Dedifferentiated amniotic fluid mesenchymal stem cell (primary cell): ENCODE measurements around the gene OCLN.
A peak's percentile ranks its signal among the peaks of the same experiment; 100 is the strongest.
"Not testable (repeated sequence)": the region's sequence is repeated elsewhere in the genome, so short reads cannot be mapped to it uniquely, and the experiment has no call there.

Experiments
- DNase-seq: peaks from one replicate; pipeline ENCODE4 v3.0.0-alpha.2; 2016; ENCODE audit errors: extremely low spot score

The OCLN gene

GRCh38 chr5:69492391-69492922 lies at the start of gene OCLN:
Gene OCLN (plus strand): TSS chr5:69492790. CDS start chr5:69504245, 11,455 bp downstream.
- DNase-seq: no peak

- DNase-seq: no peak
These were observed 48.3 kb upstream of the OCLN start for GRCh38 chr5:69444127-69444754.

- no peak for DNase-seq
These were observed 43.1 kb upstream of the OCLN start for GRCh38 chr5:69449511-69449910.

- peak; percentile 53 for DNase-seq
These were observed 42.5 kb upstream of the OCLN start for GRCh38 chr5:69450116-69450515.

- not testable (repeated sequence) for DNase-seq
These were observed 42.1 kb upstream of the OCLN start for GRCh38 chr5:69450527-69450926.

GRCh38 chr5:69451941-69452647 lies 40.5 kb upstream of the OCLN start:
- DNase-seq: no peak

GRCh38 chr5:69453487-69453886 lies 39.1 kb upstream of the OCLN start:
- not testable (repeated sequence) for DNase-seq

- DNase-seq: no peak
These were observed 37.9 kb upstream of the OCLN start for GRCh38 chr5:69454460-69455249.

- not testable (repeated sequence) for DNase-seq
These were observed 37.1 kb upstream of the OCLN start for GRCh38 chr5:69455428-69455988.

GRCh38 chr5:69462170-69462569 lies 30.4 kb upstream of the OCLN start:
- DNase-seq: no peak

GRCh38 chr5:69466375-69466774 lies 26.2 kb upstream of the OCLN start:
- not testable (repeated sequence) for DNase-seq

GRCh38 chr5:69467442-69468225 lies 25.0 kb upstream of the OCLN start:
- no peak for DNase-seq

GRCh38 chr5:69468631-69469030 lies 24.0 kb upstream of the OCLN start:
- no peak for DNase-seq

- DNase-seq: not testable (repeated sequence)
These were observed 21.1 kb upstream of the OCLN start for GRCh38 chr5:69471516-69471915.

GRCh38 chr5:69472535-69473143 lies 20.0 kb upstream of the OCLN start:
- DNase-seq: not testable (repeated sequence)

- no peak for DNase-seq
These were observed 15.4 kb upstream of the OCLN start for GRCh38 chr5:69477170-69477569.

- DNase-seq: not testable (repeated sequence)
These were observed 14.3 kb upstream of the OCLN start for GRCh38 chr5:69478296-69478695.

- DNase-seq: no peak
These were observed 7.7 kb upstream of the OCLN start for GRCh38 chr5:69484891-69485290.

GRCh38 chr5:69485471-69485870 lies 7.1 kb upstream of the OCLN start:
- DNase-seq: no peak

GRCh38 chr5:69489246-69489645 lies 3.3 kb upstream of the OCLN start:
- no peak for DNase-seq

- DNase-seq: no peak
These were observed 1.6 kb upstream of the OCLN start for GRCh38 chr5:69491027-69491426.
